Type B pancreatic cell (in vitro differentiated cells): ENCODE data around the gene EPS8L2. TPM values are rescaled to one million over a fixed set of nuclear protein-coding genes. Genes with fewer than 3 reads are reported as not detected.

Experiments used
- DNase-seq: peaks from one replicate; pipeline ENCODE4 v3.0.0; 2021; ENCODE audit warnings: mixed read lengths; ENCODE audit not compliant: unreplicated experiment; ENCODE audit errors: extremely low spot score
- H3K27ac Mint-ChIP-seq: 2 replicates; pipeline ENCODE4 v1.8.0; 2021; ENCODE audit warnings: mild to moderate bottlenecking, mixed read lengths
- H3K27me3 Mint-ChIP-seq: 2 replicates; pipeline ENCODE4 v1.8.0; 2021; ENCODE audit warnings: mixed read lengths
- H3K36me3 Mint-ChIP-seq: 2 replicates; pipeline ENCODE4 v1.8.0; 2021; ENCODE audit warnings: mixed read lengths
- H3K4me1 Mint-ChIP-seq: one replicate; pipeline ENCODE4 v1.8.0; 2021; ENCODE audit warnings: mixed read lengths; ENCODE audit not compliant: unreplicated experiment
- H3K4me3 Mint-ChIP-seq: 2 replicates; pipeline ENCODE4 v1.8.0; 2021; ENCODE audit warnings: mild to moderate bottlenecking, mixed read lengths
- H3K9me3 Mint-ChIP-seq: 2 replicates; pipeline ENCODE4 v1.8.0; 2021; ENCODE audit warnings: mixed read lengths
- total RNA-seq: library from RNA; stranded (reverse); gene quantifications from 2 replicates; pipeline ENCODE4 v1.2.1, GENCODE V29; 2021; ENCODE audit warnings: low replicate concordance
- TF ChIP-seq, protein P1 (sequence below): fragments of 200-600 bp; sonication (generic); conservative IDR thresholded peaks from 2 replicates; pipeline ENCODE4 v1.5.0; 2021; ENCODE audit warnings: antibody characterized with exemption, mild to moderate bottlenecking

Gene EPS8L2
- total RNA-seq, 1 donor from 2014 or later: 218 TPM

DNA sequence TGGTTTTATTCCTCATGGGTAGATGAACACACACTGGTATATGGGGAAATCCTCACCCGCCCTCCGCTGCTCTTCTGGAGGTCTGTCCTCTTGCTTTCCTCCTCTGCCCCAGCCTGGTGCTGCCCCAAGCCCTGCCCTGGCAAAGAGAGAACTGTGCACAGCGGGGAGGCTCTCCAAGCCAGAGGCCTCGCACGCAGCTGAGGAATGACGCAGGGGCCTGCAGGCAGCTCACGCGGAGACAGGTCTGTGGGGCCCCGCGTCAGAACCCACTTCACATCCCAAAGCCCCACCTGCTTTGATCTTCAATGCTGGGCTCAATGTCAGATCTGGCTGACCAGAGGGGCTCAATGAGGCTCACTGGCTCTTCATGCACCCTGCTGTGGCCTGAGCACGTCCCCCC is 61.2 kb downstream of the EPS8L2 start:
- Mint-ChIP-seq H3K27me3 (no peaks in the 10 kb centered on the region), H3K4me3 (no peak overlapping the region), H3K27ac (no peak overlapping the region), H3K4me1 (no peaks in the 10 kb centered on the region), H3K9me3 (no peaks in the 10 kb centered on the region), H3K36me3 (peaks cover 3% of the 10 kb centered on the region)
- DNase-seq: no peak
- TF ChIP-seq, protein P1, sequence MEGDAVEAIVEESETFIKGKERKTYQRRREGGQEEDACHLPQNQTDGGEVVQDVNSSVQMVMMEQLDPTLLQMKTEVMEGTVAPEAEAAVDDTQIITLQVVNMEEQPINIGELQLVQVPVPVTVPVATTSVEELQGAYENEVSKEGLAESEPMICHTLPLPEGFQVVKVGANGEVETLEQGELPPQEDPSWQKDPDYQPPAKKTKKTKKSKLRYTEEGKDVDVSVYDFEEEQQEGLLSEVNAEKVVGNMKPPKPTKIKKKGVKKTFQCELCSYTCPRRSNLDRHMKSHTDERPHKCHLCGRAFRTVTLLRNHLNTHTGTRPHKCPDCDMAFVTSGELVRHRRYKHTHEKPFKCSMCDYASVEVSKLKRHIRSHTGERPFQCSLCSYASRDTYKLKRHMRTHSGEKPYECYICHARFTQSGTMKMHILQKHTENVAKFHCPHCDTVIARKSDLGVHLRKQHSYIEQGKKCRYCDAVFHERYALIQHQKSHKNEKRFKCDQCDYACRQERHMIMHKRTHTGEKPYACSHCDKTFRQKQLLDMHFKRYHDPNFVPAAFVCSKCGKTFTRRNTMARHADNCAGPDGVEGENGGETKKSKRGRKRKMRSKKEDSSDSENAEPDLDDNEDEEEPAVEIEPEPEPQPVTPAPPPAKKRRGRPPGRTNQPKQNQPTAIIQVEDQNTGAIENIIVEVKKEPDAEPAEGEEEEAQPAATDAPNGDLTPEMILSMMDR: no peak

DNA sequence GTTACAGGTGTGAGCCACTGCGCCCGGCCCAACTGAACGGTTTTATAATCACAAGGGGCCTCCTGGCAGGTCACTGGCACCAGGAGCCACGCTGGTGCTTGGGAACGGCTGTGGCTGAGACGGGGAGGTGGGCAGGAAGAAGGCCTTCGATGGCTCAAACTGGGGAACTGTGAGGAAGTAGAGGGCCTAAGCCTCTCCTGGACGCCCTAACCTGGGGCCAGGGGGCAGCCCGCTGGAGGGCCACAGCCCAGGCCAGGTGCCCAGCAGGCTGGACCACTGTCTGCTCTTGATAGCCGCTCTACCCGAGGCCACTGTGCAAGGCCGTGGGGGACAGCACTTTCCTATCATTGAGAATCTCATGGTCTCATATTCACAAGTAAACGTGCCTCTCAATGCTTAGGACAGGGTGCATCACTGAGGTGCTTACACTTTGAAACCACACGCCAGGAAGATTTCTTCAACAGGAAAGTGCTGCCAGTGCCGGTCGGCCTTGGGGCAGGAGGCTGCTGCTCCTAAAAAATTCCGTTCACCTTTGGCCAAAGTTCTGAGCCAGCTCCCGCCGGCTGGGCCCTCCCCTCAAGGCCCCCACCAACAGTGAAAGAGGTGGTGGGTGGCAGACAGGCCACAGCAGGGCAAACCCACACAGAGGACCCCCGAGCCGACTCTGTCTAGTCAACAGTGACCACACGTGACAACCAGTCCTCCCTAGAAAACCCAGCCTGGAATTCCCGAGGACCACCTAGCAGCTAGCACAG is 64.0 kb downstream of the EPS8L2 start:
- TF ChIP-seq, protein P1: no peak
- H3K4me3 Mint-ChIP-seq: no peak overlapping the region
- H3K9me3 Mint-ChIP-seq: no peaks in the 10 kb centered on the region
- H3K27ac Mint-ChIP-seq: no peak overlapping the region
- H3K36me3 Mint-ChIP-seq: no peaks in the 10 kb centered on the region
- DNase-seq: no peak
- H3K4me1 Mint-ChIP-seq: no peaks in the 10 kb centered on the region
- no peaks in the 10 kb centered on the region for H3K27me3 Mint-ChIP-seq

- no peak for DNase-seq
- Mint-ChIP-seq H3K4me1 (no peaks in the 10 kb centered on the region), H3K27ac (no peak overlapping the region), H3K9me3 (no peaks in the 10 kb centered on the region), H3K36me3 (no peaks in the 10 kb centered on the region), H3K4me3 (no peak overlapping the region), H3K27me3 (no peaks in the 10 kb centered on the region)
- TF ChIP-seq, protein P1: no peak
These were observed 64.9 kb downstream of the EPS8L2 start for GRCh38 chr11:770642-771616.

- Mint-ChIP-seq H3K9me3 (no peaks in the 10 kb centered on the region), H3K4me1 (no peaks in the 10 kb centered on the region), H3K4me3 (no peak overlapping the region), H3K36me3 (no peaks in the 10 kb centered on the region), H3K27ac (no peak overlapping the region), H3K27me3 (no peaks in the 10 kb centered on the region)
- TF ChIP-seq, protein P1: no peak
- DNase-seq: no peak
These were observed 65.7 kb downstream of the EPS8L2 start for GRCh38 chr11:771617-772204.

DNA sequence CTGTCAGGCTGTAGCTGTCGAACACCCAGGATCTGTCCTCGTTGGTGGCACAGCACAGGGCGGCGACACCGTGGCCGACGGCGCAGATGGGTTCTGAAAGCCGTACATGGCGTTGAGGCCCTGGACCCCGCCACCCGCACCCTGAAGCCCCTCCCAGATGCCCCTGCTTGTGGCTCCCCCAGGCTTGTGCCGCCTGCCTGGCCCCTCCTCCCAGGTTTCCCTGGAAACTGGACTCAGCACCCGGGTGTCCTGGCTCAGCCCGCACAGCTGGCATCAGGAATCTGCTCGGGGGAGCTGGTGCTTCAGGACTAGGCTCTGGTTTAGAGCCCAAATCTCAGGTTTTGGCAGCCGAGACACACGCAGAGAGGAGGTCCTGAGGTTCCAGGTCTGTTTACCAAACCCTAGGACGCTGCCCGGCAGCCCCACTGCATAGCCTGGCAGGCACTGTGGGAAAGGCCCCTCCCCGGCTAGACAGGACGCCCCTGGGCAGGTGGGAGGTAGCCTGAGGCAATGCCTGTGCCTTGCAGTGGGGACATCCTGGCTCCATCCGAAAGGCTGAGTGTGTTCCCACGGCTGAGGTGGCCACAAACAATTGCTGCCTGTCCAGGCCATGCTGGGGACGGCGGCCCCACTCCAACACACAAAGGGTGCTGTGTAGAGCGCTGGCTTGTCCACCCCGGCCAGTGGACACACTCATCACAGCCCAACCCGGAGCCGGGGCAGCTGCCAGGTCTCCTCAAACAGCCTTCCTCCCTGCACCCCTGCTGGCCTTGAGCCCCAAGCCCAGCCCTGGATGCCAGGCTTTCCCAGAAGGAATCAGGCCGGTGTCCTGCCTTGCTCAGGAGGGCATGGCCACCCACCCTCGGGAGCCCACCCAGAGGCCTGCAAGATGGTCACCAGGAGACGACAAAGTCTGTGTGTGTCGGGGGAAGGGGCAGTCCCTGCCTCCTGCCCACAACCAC is 66.7 kb downstream of the EPS8L2 start:
- no peaks in the 10 kb centered on the region for H3K27me3 Mint-ChIP-seq

More for the DNA sequence above, 66.7 kb downstream of the EPS8L2 start:
- H3K27ac Mint-ChIP-seq: no peak overlapping the region
- H3K4me1 Mint-ChIP-seq: no peaks in the 10 kb centered on the region
- DNase-seq: no peak
- H3K9me3 Mint-ChIP-seq: no peaks in the 10 kb centered on the region
- H3K36me3 Mint-ChIP-seq: no peaks in the 10 kb centered on the region
- TF ChIP-seq, protein P1: no peak
- no peak overlapping the region for H3K4me3 Mint-ChIP-seq
